Endothelial cell (in vitro differentiated cells): Measurements from ENCODE around the gene ZNF764. TPM values are rescaled to one million over a fixed set of nuclear protein-coding genes. Genes with fewer than 3 reads are reported as not detected.
"Not testable (repeated sequence)": the region's sequence is repeated elsewhere in the genome, so short reads cannot be mapped to it uniquely, and the experiment has no call there.

Experiments
- DNase-seq: peaks from one replicate; pipeline ENCODE4 v3.0.0; 2021; ENCODE audit warnings: low spot score
- H3K27ac Mint-ChIP-seq: one replicate; pipeline ENCODE4 v1.8.0; 2021; ENCODE audit warnings: mixed read lengths, inconsistent platforms; ENCODE audit not compliant: unreplicated experiment
- H3K27me3 Mint-ChIP-seq: one replicate; pipeline ENCODE4 v1.8.0; 2021; ENCODE audit warnings: mild to moderate bottlenecking, moderate library complexity, mixed read lengths, inconsistent platforms; ENCODE audit not compliant: unreplicated experiment
- H3K36me3 Mint-ChIP-seq: one replicate; pipeline ENCODE4 v1.8.0; 2021; ENCODE audit warnings: mild to moderate bottlenecking, low read depth, mixed read lengths, inconsistent platforms; ENCODE audit not compliant: unreplicated experiment
- H3K4me1 Mint-ChIP-seq: one replicate; pipeline ENCODE4 v1.8.0; 2021; ENCODE audit warnings: mild to moderate bottlenecking, mixed read lengths, inconsistent platforms; ENCODE audit not compliant: unreplicated experiment
- H3K4me3 Mint-ChIP-seq: one replicate; pipeline ENCODE4 v1.8.0; 2021; ENCODE audit warnings: mild to moderate bottlenecking, mixed read lengths, inconsistent platforms; ENCODE audit not compliant: unreplicated experiment
- H3K9me3 Mint-ChIP-seq: one replicate; pipeline ENCODE4 v1.8.0; 2021; ENCODE audit warnings: mixed read lengths, inconsistent platforms; ENCODE audit not compliant: unreplicated experiment
- CTCF ChIP-seq: fragments of 200-600 bp; sonication (generic); IDR thresholded peaks from one replicate; pipeline ENCODE4 v1.5.0; 2021; ENCODE audit warnings: antibody characterized with exemption; ENCODE audit not compliant: unreplicated experiment
- total RNA-seq: library from RNA; stranded (reverse); fragmentation: NEBNext Ultra II Directional; extraction: Animal tissue kit (Norgen Biotek cat#: 25700); gene quantifications from one replicate; pipeline ENCODE4 v1.2.1, GENCODE V29; 2021; ENCODE audit not compliant: unreplicated experiment

ZNF764 gene
- total RNA-seq, 1 donor from 2014 or later = 13.8 TPM

- H3K4me3 Mint-ChIP-seq = peak overlapping the region; percentile 94
- TF ChIP-seq CTCF = no peak
- no peak for DNase-seq
- H3K4me1 Mint-ChIP-seq = peaks cover 18% of the 10 kb centered on the region
- H3K9me3 Mint-ChIP-seq = no peaks in the 10 kb centered on the region
- peak overlapping the region; percentile 68 for H3K27ac Mint-ChIP-seq
- H3K36me3 Mint-ChIP-seq = peaks cover 5% of the 10 kb centered on the region
- H3K27me3 Mint-ChIP-seq = peaks cover 3% of the 10 kb centered on the region
Observed at GRCh38 chr16:30525844-30526136, 32.4 kb downstream of the ZNF764 start.

- Mint-ChIP-seq H3K4me1 (peaks cover 18% of the 10 kb centered on the region), H3K27ac (no peak overlapping the region), H3K4me3 (peak overlapping the region; percentile 56)
Observed at GRCh38 chr16:30524575-30525568, 33.3 kb downstream of the ZNF764 start.

GRCh38 chr16:30523768-30524574 is 34.2 kb downstream of the ZNF764 start:
- H3K36me3 Mint-ChIP-seq = no peaks in the 10 kb centered on the region
- no peak overlapping the region for H3K27ac Mint-ChIP-seq
- H3K27me3 Mint-ChIP-seq = peaks cover 3% of the 10 kb centered on the region
- TF ChIP-seq CTCF = no peak
- H3K4me1 Mint-ChIP-seq = peaks cover 22% of the 10 kb centered on the region
- DNase-seq = no peak
- no peaks in the 10 kb centered on the region for H3K9me3 Mint-ChIP-seq
- no peak overlapping the region for H3K4me3 Mint-ChIP-seq

More at GRCh38 chr16:30524575-30525568, 33.3 kb downstream of the ZNF764 start:
- no peak for DNase-seq
- TF ChIP-seq CTCF = no peak
- Mint-ChIP-seq H3K9me3 (no peaks in the 10 kb centered on the region), H3K36me3 (no peaks in the 10 kb centered on the region), H3K27me3 (peaks cover 3% of the 10 kb centered on the region)

- not testable (repeated sequence) for H3K4me3 Mint-ChIP-seq
Observed at GRCh38 chr16:30522702-30523463, 35.3 kb downstream of the ZNF764 start.

GRCh38 chr16:30521873-30522641 is 36.1 kb downstream of the ZNF764 start:
- DNase-seq = no peak
- no peaks in the 10 kb centered on the region for H3K36me3 Mint-ChIP-seq
- no peaks in the 10 kb centered on the region for H3K9me3 Mint-ChIP-seq
- H3K27ac Mint-ChIP-seq = no peak overlapping the region
- H3K27me3 Mint-ChIP-seq = peaks cover 5% of the 10 kb centered on the region
- peaks cover 10% of the 10 kb centered on the region for H3K4me1 Mint-ChIP-seq
- no peak for TF ChIP-seq CTCF
- peak overlapping the region; percentile 1 for H3K4me3 Mint-ChIP-seq

More at GRCh38 chr16:30522702-30523463, 35.3 kb downstream of the ZNF764 start:
- not testable (repeated sequence) for H3K27me3 Mint-ChIP-seq, DNase-seq, H3K36me3 Mint-ChIP-seq, H3K9me3 Mint-ChIP-seq, H3K27ac Mint-ChIP-seq
- H3K4me1 Mint-ChIP-seq = peaks cover 16% of the 10 kb centered on the region
